Breast epithelium (tissue), 4 donors: ENCODE results near the gene GNPTG. TPM values are rescaled to one million over a fixed set of nuclear protein-coding genes. Genes with fewer than 3 reads are reported as not detected.

ENCODE experiments used
- DNase-seq, 2 donors: peaks; one replicate each; pipeline ENCODE4 v3.0.0-alpha.2; 2019; ENCODE audit warnings: low spot score in 2 of 2
- H3K27ac ChIP-seq, 2 donors: fragments of 200-600 bp; sonication (generic) in 1 of 2; one replicate each; pipeline ENCODE4 v1.5.1; 2016 to 2019; ENCODE audit warnings: mild to moderate bottlenecking in 1 of 2
- H3K27me3 ChIP-seq, 2 donors: fragments of 200-600 bp; sonication (generic) in 1 of 2; one replicate each; pipeline versions ENCODE4 v1.5.1 to v1.6.0; 2017 to 2019; ENCODE audit warnings: control low read depth in 1 of 2, mild to moderate bottlenecking in 1 of 2
- H3K36me3 ChIP-seq: fragments of 200-600 bp; one replicate; pipeline ENCODE4 v1.5.1; 2019
- H3K4me1 ChIP-seq, 2 donors: fragments of 200-600 bp; sonication (generic); one replicate each; pipeline ENCODE4 v1.5.1; 2016 to 2019; ENCODE audit warnings: control low read depth in 1 of 2
- H3K4me3 ChIP-seq, 3 donors: fragments of 200-600 bp; sonication (generic); 1 replicate in 2 of 3; 2 replicates in 1 of 3; pipeline ENCODE4 v1.5.1; 2016 to 2019; ENCODE audit warnings: mild to moderate bottlenecking in 3 of 3, moderate library complexity in 2 of 3
- H3K9me3 ChIP-seq, 2 donors: fragments of 200-600 bp; sonication (generic) in 1 of 2; one replicate each; pipeline ENCODE4 v1.5.1; 2016 to 2019; ENCODE audit warnings: control low read depth in 1 of 2
- CTCF ChIP-seq, 3 donors: fragments of 450-650 bp; IDR thresholded peaks; one replicate each; pipeline ENCODE4 v1.5.1; 2016 to 2017; ENCODE audit warnings: antibody characterized with exemption in 3 of 3, mild to moderate bottlenecking in 3 of 3, moderate library complexity in 3 of 3
- POLR2A ChIP-seq: fragments of 450-650 bp; IDR thresholded peaks from one replicate; pipeline ENCODE4 v1.6.1; 2016; ENCODE audit warnings: antibody characterized with exemption, mild to moderate bottlenecking, moderate library complexity
- POLR2AphosphoS5 ChIP-seq, 3 donors: sonication (generic); formaldehyde crosslinking; IDR thresholded peaks; one replicate each; pipeline ENCODE4 v1.6.1; 2017; ENCODE audit warnings: antibody characterized with exemption in 3 of 3
- intact Hi-C: fragments of 100-400 bp; cut with DNase I; formaldehyde crosslinking; loops from one replicate; pipeline ENCODE4 v1.15.1; 2023; ENCODE audit warnings: low total_unique reads
- total RNA-seq, 3 donors: library from RNA; depleted of rRNA; stranded (reverse); fragments of >200 nt; gene quantifications; one replicate each; pipeline ENCODE4 v1.1.0, GENCODE V29; 2016

Gene GNPTG
- total RNA-seq, 3 donors from 2014 or later: 50.5 to 89.3 (median 58.4) TPM

GRCh38 chr16:1315081-1316032 lies 36.4 kb upstream of the GNPTG start:
- Histone ChIP-seq H3K27ac (no peak overlapping the region), H3K9me3 (no peaks in the 10 kb centered on the region), H3K36me3 (peaks cover 7% of the 10 kb centered on the region), H3K27me3 (no peaks in the 10 kb centered on the region), H3K4me3 (no peak overlapping the region), H3K4me1 (peaks cover 18% of the 10 kb centered on the region in 2 donors)
- intact Hi-C loops: loop anchor here (10.0 kb wide), 1 partner anchor 99 kb away; the partner anchor contains the start of gene UNKL
- DNase-seq: no peak
- TF ChIP-seq POLR2A (no peak), CTCF (IDR thresholded peaks at IDR 0.05) (no peak)

GRCh38 chr16:1316033-1316405 lies 35.7 kb upstream of the GNPTG start:
- intact Hi-C loops: loop anchor here (10.0 kb wide), 1 partner anchor 99 kb away; the partner anchor contains the start of gene UNKL
- Histone ChIP-seq H3K27me3 (no peaks in the 10 kb centered on the region), H3K4me1 (peaks cover 18% of the 10 kb centered on the region in 2 donors), H3K27ac (no peak overlapping the region), H3K36me3 (peaks cover 13% of the 10 kb centered on the region), H3K4me3 (no peak overlapping the region), H3K9me3 (no peaks in the 10 kb centered on the region)
- TF ChIP-seq POLR2AphosphoS5 (IDR thresholded peaks at IDR 0.05) (no peak), POLR2A (no peak)
- DNase-seq: no peak

- H3K27me3 ChIP-seq: no peaks in the 10 kb centered on the region
- intact Hi-C loops: loop anchor here (10.0 kb wide), 1 partner anchor 97 kb away; the partner anchor contains the start of gene UNKL
- H3K36me3 ChIP-seq: peaks cover 13% of the 10 kb centered on the region
- DNase-seq: no peak
- H3K27ac ChIP-seq: no peak overlapping the region
- H3K4me3 ChIP-seq: no peak overlapping the region
- TF ChIP-seq POLR2A (no peak), CTCF (IDR thresholded peaks at IDR 0.05) (no peak), POLR2AphosphoS5 (IDR thresholded peaks at IDR 0.05) (no peak)
- no peaks in the 10 kb centered on the region for H3K9me3 ChIP-seq
- peaks cover 3 to 4% of the 10 kb centered on the region in 2 donors for H3K4me1 ChIP-seq
Observed at GRCh38 chr16:1317479-1318267, 34.1 kb upstream of the GNPTG start.

GRCh38 chr16:1318268-1318545 lies 33.5 kb upstream of the GNPTG start:
- no peak for DNase-seq
- Histone ChIP-seq H3K9me3 (no peaks in the 10 kb centered on the region), H3K4me3 (no peak overlapping the region), H3K36me3 (peaks cover 13% of the 10 kb centered on the region), H3K27me3 (no peaks in the 10 kb centered on the region), H3K27ac (no peak overlapping the region), H3K4me1 (peaks cover 0 to 1% of the 10 kb centered on the region in 2 donors)
- TF ChIP-seq CTCF (IDR thresholded peaks at IDR 0.05) (no peak), POLR2AphosphoS5 (IDR thresholded peaks at IDR 0.05) (no peak), POLR2A (no peak)
- intact Hi-C loops: loop anchor here (10.0 kb wide), 1 partner anchor 97 kb away; the partner anchor contains the start of gene UNKL

- Histone ChIP-seq H3K27me3 (no peaks in the 10 kb centered on the region), H3K27ac (no peak overlapping the region), H3K36me3 (peaks cover 13% of the 10 kb centered on the region), H3K4me3 (no peak overlapping the region), H3K9me3 (no peaks in the 10 kb centered on the region), H3K4me1 (peaks cover 4 to 7% of the 10 kb centered on the region in 2 donors)
- TF ChIP-seq POLR2A: no peak
- no peak for TF ChIP-seq POLR2AphosphoS5 (IDR thresholded peaks at IDR 0.05)
- TF ChIP-seq CTCF (IDR thresholded peaks at IDR 0.05): no peak
- no peak for DNase-seq
- intact Hi-C loops: loop anchor here (10.0 kb wide), 1 partner anchor 96 kb away; the partner anchor contains the start of gene UNKL
Observed at GRCh38 chr16:1319041-1319440, 32.7 kb upstream of the GNPTG start.
